GM13977 (cell line): ENCODE results near the gene MEAK7.

Source experiments
- DNase-seq: peaks from one replicate; pipeline ENCODE4 v3.0.0; 2012; ENCODE audit warnings: low spot score
- CTCF ChIP-seq: IDR thresholded peaks from 2 replicates; pipeline ENCODE4 v1.5.1; 2012; ENCODE audit warnings: mild to moderate bottlenecking, control low read depth; ENCODE audit not compliant: insufficient read depth; ENCODE audit errors: extremely low read depth, missing control alignments
- in situ Hi-C: fragments of 300-500 bp; cut with MboI; formaldehyde crosslinking; loops from one replicate; pipeline ENCODE4 v1.12.0; 2022; ENCODE audit warnings: low sequenced_read_pairs, low pct_unique_long_range_greater_than_20kb, mixed read lengths, inconsistent platforms; ENCODE audit not compliant: unreplicated experiment

Gene MEAK7

GRCh38 chr16:84548508-84548907, 44.0 kb upstream of the MEAK7 start:
- in situ Hi-C loops = no loop called here
- TF ChIP-seq CTCF = no peak
- no peak for DNase-seq

- TF ChIP-seq CTCF = no peak
These were observed 43.1 kb upstream of the MEAK7 start for GRCh38 chr16:84547546-84548061.

GRCh38 chr16:84546669-84547545, 42.4 kb upstream of the MEAK7 start:
- no peak for TF ChIP-seq CTCF
- DNase-seq = no peak
- in situ Hi-C loops = no loop called here

More at GRCh38 chr16:84547546-84548061, 43.1 kb upstream of the MEAK7 start:
- in situ Hi-C loops = no loop called here
- DNase-seq = no peak

GRCh38 chr16:84545114-84545737, 40.8 kb upstream of the MEAK7 start:
- in situ Hi-C loops = no loop called here
- TF ChIP-seq CTCF = no peak
- no peak for DNase-seq

GRCh38 chr16:84544031-84544773, 39.7 kb upstream of the MEAK7 start:
- no peak for DNase-seq
- TF ChIP-seq CTCF = no peak
- in situ Hi-C loops = no loop called here

GRCh38 chr16:84543253-84543652, 38.8 kb upstream of the MEAK7 start:
- no peak for TF ChIP-seq CTCF
- in situ Hi-C loops = no loop called here
- no peak for DNase-seq
